Measurements from ENCODE around the gene SUSD4.

DNA sequence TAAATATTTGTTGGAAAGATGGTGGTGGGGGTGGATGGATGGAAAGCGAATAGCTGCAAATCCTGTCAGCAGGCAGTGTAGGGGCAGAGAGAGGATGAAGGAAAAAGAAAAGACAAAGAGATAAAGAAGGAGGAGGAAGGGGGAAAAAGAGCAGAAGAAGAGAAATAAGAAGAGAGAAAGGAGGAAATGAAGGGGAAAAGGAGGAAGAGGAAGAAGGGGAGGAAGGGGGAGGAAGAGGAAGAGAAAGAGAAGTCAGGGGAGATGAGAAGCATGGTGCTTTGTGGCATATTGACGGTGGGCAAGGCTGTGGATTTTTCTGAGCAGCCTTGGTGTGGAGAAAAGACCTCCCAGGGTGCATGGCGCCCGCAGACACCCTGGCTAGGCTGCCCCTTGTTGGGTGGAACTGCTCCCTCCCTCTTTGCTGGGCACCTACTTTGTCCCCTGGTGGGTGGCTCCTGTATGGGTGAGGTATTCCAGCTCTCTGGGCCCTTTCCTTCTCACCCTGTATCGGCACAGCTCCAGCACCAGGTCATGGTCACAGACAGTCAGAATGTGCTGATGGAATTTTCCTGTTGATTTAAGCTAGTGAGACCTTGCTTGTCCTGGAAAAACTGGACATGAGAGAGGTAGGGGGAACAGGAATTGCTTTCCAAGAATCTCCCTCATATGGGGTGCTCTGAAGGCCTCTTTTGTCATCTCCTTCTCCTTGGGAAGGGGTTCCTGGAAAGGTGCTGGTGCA, 175.2 kb downstream of the SUSD4 start:
- TF ChIP-seq GATA3 (IDR thresholded peaks at IDR 0.05; ENCODE audit: low read depth, low read length) = no peak
- no peak for TF ChIP-seq GATA2 (IDR thresholded peaks at IDR 0.05; ENCODE audit: low read depth, low read length)
